Neuronal stem cell (in vitro differentiated cells): Measurements from ENCODE around the gene MRPS6.

Experiments
- DNase-seq: peaks from one replicate; pipeline ENCODE4 v3.0.0-alpha.2; 2013; ENCODE audit warnings: low spot score
- H2AFZ ChIP-seq: one replicate; pipeline ENCODE4 v1.6.1; 2013; ENCODE audit warnings: mild to moderate bottlenecking, low read length, inconsistent platforms
- H2AK5ac ChIP-seq: 2 replicates; pipeline ENCODE4 v1.6.1; 2013; ENCODE audit warnings: low read depth, mild to moderate bottlenecking, inconsistent platforms, low read length, moderate library complexity, mixed read lengths
- H2BK120ac ChIP-seq: 2 replicates; pipeline ENCODE4 v1.6.1; 2013; ENCODE audit warnings: low read depth, mild to moderate bottlenecking, inconsistent platforms, low read length, moderate library complexity, mixed read lengths
- H2BK12ac ChIP-seq: one replicate; pipeline ENCODE4 v1.6.1; 2013; ENCODE audit warnings: low read length, inconsistent platforms
- H2BK15ac ChIP-seq: 2 replicates; pipeline ENCODE4 v1.6.1; 2013; ENCODE audit warnings: mild to moderate bottlenecking, low read length, inconsistent platforms, mixed read lengths
- H2BK5ac ChIP-seq: one replicate; pipeline ENCODE4 v1.6.1; 2013; ENCODE audit warnings: inconsistent platforms, mild to moderate bottlenecking, low read length, moderate library complexity
- H3K14ac ChIP-seq: one replicate; pipeline ENCODE4 v1.6.1; 2013; ENCODE audit warnings: low read length, inconsistent platforms
- H3K18ac ChIP-seq: 2 replicates; pipeline ENCODE4 v1.6.1; 2013; ENCODE audit warnings: low read length, inconsistent platforms
- H3K23ac ChIP-seq: 2 replicates; pipeline ENCODE4 v1.6.1; 2013; ENCODE audit warnings: low read depth, mild to moderate bottlenecking, mixed read lengths, low read length, inconsistent platforms; ENCODE audit not compliant: poor library complexity
- H3K27ac ChIP-seq: replicated peaks from 3 replicates; pipeline ENCODE4 v1.5.1; 2013; ENCODE audit warnings: low read length, inconsistent platforms
- H3K27me3 ChIP-seq, 3 experiments: 2 replicates each; pipeline ENCODE4 v1.6.1; 2013; ENCODE audit warnings: low read length in 3 of 3, mild to moderate bottlenecking in 2 of 3, inconsistent platforms in 1 of 3, low read depth in 1 of 3, mixed read lengths in 1 of 3, moderate library complexity in 1 of 3; ENCODE audit not compliant: control insufficient read depth in 3 of 3, insufficient read depth in 3 of 3
- H3K36me3 ChIP-seq, 2 donors: replicated peaks in 1 of 2; 2 replicates each; pipeline ENCODE4 v1.6.1; 2013; ENCODE audit warnings: low read length in 2 of 2; ENCODE audit not compliant: control insufficient read depth in 2 of 2, insufficient read depth in 2 of 2
- H3K4ac ChIP-seq: 2 replicates; pipeline ENCODE4 v1.6.1; 2013; ENCODE audit warnings: inconsistent platforms, mild to moderate bottlenecking, low read length, moderate library complexity
- H3K4me1 ChIP-seq, 2 donors: 1 replicate in 1 of 2; 2 replicates in 1 of 2; pipeline ENCODE4 v1.6.1; 2013; ENCODE audit warnings: low read length in 2 of 2, low read depth in 1 of 2; ENCODE audit not compliant: control insufficient read depth in 2 of 2, insufficient read depth in 1 of 2
- H3K4me2 ChIP-seq: one replicate; pipeline ENCODE4 v1.6.1; 2013; ENCODE audit warnings: mild to moderate bottlenecking, low read length, inconsistent platforms; ENCODE audit not compliant: insufficient read depth, poor library complexity, severe bottlenecking
- H3K4me3 ChIP-seq, 2 donors: 2 replicates each; pipeline ENCODE4 v1.5.1; 2013; ENCODE audit warnings: low read length in 2 of 2, mild to moderate bottlenecking in 2 of 2, inconsistent platforms in 1 of 2, moderate library complexity in 1 of 2
- H3K79me1 ChIP-seq: one replicate; pipeline ENCODE4 v1.6.1; 2013; ENCODE audit warnings: low read depth, mild to moderate bottlenecking, inconsistent platforms, low read length, moderate library complexity
- H3K9ac ChIP-seq: one replicate; pipeline ENCODE4 v1.6.1; 2013; ENCODE audit warnings: mild to moderate bottlenecking, low read depth, low read length, inconsistent platforms; ENCODE audit not compliant: poor library complexity
- H3K9me3 ChIP-seq, 2 donors: replicated peaks in 1 of 2; 2 replicates each; pipeline versions ENCODE3 to v1.6.1; 2013; ENCODE audit warnings: low read length in 2 of 2, mild to moderate bottlenecking in 2 of 2, inconsistent platforms in 1 of 2, low read depth in 1 of 2, mixed read lengths in 1 of 2, moderate library complexity in 1 of 2; ENCODE audit not compliant: control insufficient read depth in 2 of 2, insufficient read depth in 1 of 2
- H4K8ac ChIP-seq: one replicate; pipeline ENCODE4 v1.6.1; 2013; ENCODE audit warnings: low read depth, mild to moderate bottlenecking, inconsistent platforms, low read length, moderate library complexity
- H4K91ac ChIP-seq: one replicate; pipeline ENCODE4 v1.6.1; 2013; ENCODE audit warnings: low read length, low read depth, mild to moderate bottlenecking, inconsistent platforms; ENCODE audit not compliant: poor library complexity
- WGBS, 2 donors: extraction: QIAGEN DNeasy Blood & Tissue Kit; methylation state at CpG; one replicate each; pipeline ENCODE4 v1.1.7; 2013; ENCODE audit warnings: missing lambda C conversion rate in 2 of 2, mixed read lengths in 1 of 2; ENCODE audit not compliant: insufficient read length in 2 of 2, insufficient replicate concordance in 1 of 2; ENCODE audit errors: extremely low coverage in 2 of 2; 5-methylcytosine and 5-hydroxymethylcytosine counted together

MRPS6 gene

GRCh38 chr21:34120867-34121266, 47.5 kb downstream of the MRPS6 start:
- Histone ChIP-seq H3K4me2 (no peak overlapping the region), H3K14ac (no peak overlapping the region), H2BK15ac (no peak overlapping the region), H3K27me3 (no peaks in the 10 kb centered on the region), H2BK12ac (no peak overlapping the region), H3K4me1 (peaks cover 0 to 1% of the 10 kb centered on the region in 2 donors), H2BK5ac (no peak overlapping the region), H4K8ac (no peak overlapping the region), H3K23ac (no peak overlapping the region), H3K9ac (no peak overlapping the region), H3K36me3 (peaks cover 3 to 16% of the 10 kb centered on the region in 2 donors), H4K91ac (no peak overlapping the region), H3K4me3 (no peak overlapping the region), H3K4ac (no peak overlapping the region), H2AK5ac (no peak overlapping the region), H2AFZ (no peak overlapping the region), H3K18ac (no peak overlapping the region), H2BK120ac (no peak overlapping the region), H3K79me1 (peaks cover 2% of the 10 kb centered on the region), H3K9me3 (peaks cover 4 to 17% of the 10 kb centered on the region in 2 donors), H3K27ac (no peak overlapping the region)
- DNase-seq, result no peak
- no CpG with 5 or more reads among the region's 2 CpGs for WGBS, 2 donors

DNA sequence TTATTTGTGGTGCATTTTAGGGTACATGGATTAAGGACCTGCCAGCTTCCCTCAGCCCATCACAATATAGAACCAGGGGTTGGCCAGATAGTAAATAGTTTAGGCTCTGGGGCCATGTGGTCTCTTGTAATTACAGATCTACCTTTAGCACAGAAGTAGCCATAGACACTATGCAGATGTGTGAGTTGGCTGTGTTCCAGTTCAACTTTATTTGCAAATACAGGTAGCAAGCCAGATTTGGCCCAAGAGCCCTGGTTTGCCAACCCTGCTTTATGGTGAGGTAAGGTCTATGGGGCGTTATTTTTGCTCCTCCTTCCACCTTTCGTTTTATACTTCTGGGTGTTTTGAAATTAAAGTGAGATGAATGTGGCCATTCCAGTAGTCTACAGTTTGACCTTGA, 48.7 kb downstream of the MRPS6 start:
- Histone ChIP-seq H3K14ac (no peak overlapping the region), H2BK15ac (no peak overlapping the region), H3K4me3 (no peak overlapping the region), H3K9me3 (peaks cover 0 to 7% of the 10 kb centered on the region in 2 donors), H3K18ac (no peak overlapping the region), H2AK5ac (no peak overlapping the region), H3K27me3 (no peaks in the 10 kb centered on the region), H3K4ac (no peak overlapping the region), H4K8ac (no peak overlapping the region), H4K91ac (no peak overlapping the region), H3K27ac (no peak overlapping the region), H3K36me3 (peaks cover 7 to 26% of the 10 kb centered on the region in 2 donors), H2BK120ac (no peak overlapping the region), H3K9ac (no peak overlapping the region), H2BK5ac (no peak overlapping the region), H3K79me1 (peaks cover 2% of the 10 kb centered on the region), H2BK12ac (no peak overlapping the region), H3K23ac (no peak overlapping the region), H2AFZ (no peak overlapping the region), H3K4me2 (no peak overlapping the region), H3K4me1 (peaks cover 9 to 13% of the 10 kb centered on the region in 2 donors)
- DNase-seq, result no peak
- no CpG with 5 or more reads among the region's 2 CpGs for WGBS, 2 donors

- Histone ChIP-seq H2BK5ac (no peak overlapping the region), H3K36me3 (peaks cover 7 to 41% of the 10 kb centered on the region in 2 donors), H3K9ac (no peak overlapping the region), H2AK5ac (no peak overlapping the region), H3K4me2 (no peak overlapping the region), H3K79me1 (peaks cover 2% of the 10 kb centered on the region), H4K91ac (no peak overlapping the region), H2AFZ (no peak overlapping the region), H3K9me3 (peaks cover 0 to 2% of the 10 kb centered on the region in 2 donors), H3K4me1 (peaks cover 13 to 14% of the 10 kb centered on the region in 2 donors), H2BK12ac (no peak overlapping the region), H3K18ac (no peak overlapping the region), H4K8ac (no peak overlapping the region), H3K14ac (no peak overlapping the region), H2BK120ac (no peak overlapping the region), H3K23ac (no peak overlapping the region), H3K4ac (no peak overlapping the region), H2BK15ac (no peak overlapping the region), H3K27ac (no peak overlapping the region), H3K27me3 (no peaks in the 10 kb centered on the region), H3K4me3 (no peak overlapping the region)
- WGBS, 2 donors, result no CpG with 5 or more reads among the region's 8 CpGs
- no peak for DNase-seq
Observed at GRCh38 chr21:34123609-34124008, 50.2 kb downstream of the MRPS6 start.

GRCh38 chr21:34126269-34126668, 52.9 kb downstream of the MRPS6 start:
- H3K36me3 ChIP-seq, result peaks cover 7 to 49% of the 10 kb centered on the region in 2 donors
- H2AFZ ChIP-seq, result no peak overlapping the region
- H3K23ac ChIP-seq, result no peak overlapping the region
- DNase-seq, result peak; percentile 37
- no peak overlapping the region for H4K91ac ChIP-seq
- H3K4me3 ChIP-seq, result no peak overlapping the region
- H2BK12ac ChIP-seq, result no peak overlapping the region
- H3K79me1 ChIP-seq, result peaks cover 2% of the 10 kb centered on the region
- H2BK5ac ChIP-seq, result no peak overlapping the region
- no peak overlapping the region for H3K14ac ChIP-seq
- peak overlapping the region; percentile 17 for H3K27ac ChIP-seq
- H3K9ac ChIP-seq, result no peak overlapping the region
- peaks cover 34 to 39% of the 10 kb centered on the region in 2 donors for H3K4me1 ChIP-seq
- no peak overlapping the region for H2BK120ac ChIP-seq
- no CpG with 5 or more reads among the region's 10 CpGs for WGBS, 2 donors
- H4K8ac ChIP-seq, result no peak overlapping the region
- no peak overlapping the region for H2BK15ac ChIP-seq
- H3K4ac ChIP-seq, result no peak overlapping the region
- no peak overlapping the region for H2AK5ac ChIP-seq
- peaks cover 0 to 2% of the 10 kb centered on the region in 2 donors for H3K9me3 ChIP-seq
- H3K27me3 ChIP-seq, result no peaks in the 10 kb centered on the region
- H3K4me2 ChIP-seq, result no peak overlapping the region
- no peak overlapping the region for H3K18ac ChIP-seq
